ENCODE results near the gene ATG9A. TPM values are rescaled to one million over a fixed set of nuclear protein-coding genes. Genes with fewer than 3 reads are reported as not detected.

The ATG9A gene
- total and polyA plus RNA-seq, 2 of the 8 experiments (the other 6 are each of a cell fraction or from before 2014, with no cell fraction given), result 43.6 to 66.8 TPM

GRCh38 chr2:219209236-219210195, 19.9 kb downstream of the ATG9A start:
- Histone ChIP-seq H3K4me2 (ENCODE audit: insufficient read depth in 1 of 2, low read depth in 2 of 2, low read length in 2 of 2) (no peak overlapping the region), H3K4me3 (ENCODE audit: extremely low read depth in 1 of 4, insufficient read depth in 2 of 4, low read depth in 3 of 4, low read length in 4 of 4) (no peak overlapping the region), H4K8ac (ENCODE audit: extremely low read depth, insufficient read depth, low read length) (no peak overlapping the region), H3K9me3 (ENCODE audit: insufficient read depth in 2 of 2, low read depth in 1 of 2, low read length in 1 of 2) (no peaks in the 10 kb centered on the region), H2AFZ (ENCODE audit: low read length) (no peak overlapping the region), H3K4me1 (replicated peaks in 1 of 4; ENCODE audit: control insufficient read depth in 3 of 4, insufficient read depth in 4 of 4, low read length in 3 of 4) (peaks cover 0 to 6% (median 3%) of the 10 kb centered on the region in 4 experiments; a peak in 5 of 7 replicates), H3K14ac (ENCODE audit: insufficient read length) (no peak overlapping the region), H3K79me1 (ENCODE audit: low read depth, low read length) (no peaks in the 10 kb centered on the region), H2BK20ac (ENCODE audit: low read length) (no peak overlapping the region), H4K91ac (replicated peaks; ENCODE audit: insufficient read length, low read length) (no peak overlapping the region), H3K4ac (replicated peaks; ENCODE audit: insufficient read length, low read depth, low read length) (no peak overlapping the region), H2BK12ac (ENCODE audit: low read depth, low read length) (no peak overlapping the region), H3K23me2 (ENCODE audit: low read depth, low read length) (peaks cover 10% of the 10 kb centered on the region), H4K20me1 (replicated peaks in 1 of 2; ENCODE audit: control insufficient read depth in 1 of 2, insufficient read depth in 2 of 2, low read length in 2 of 2) (peaks cover 0 to 4% of the 10 kb centered on the region in 2 experiments), H3K36me3 (ENCODE audit: control insufficient read depth in 2 of 4, insufficient read depth in 4 of 4, low read length in 3 of 4) (peaks cover 8 to 45% (median 21%) of the 10 kb centered on the region in 4 experiments), H3K56ac (replicated peaks; ENCODE audit: insufficient read length, low read depth, low read length) (no peak overlapping the region), H2BK120ac (replicated peaks; ENCODE audit: low read depth, low read length) (no peak overlapping the region), H3K9ac (replicated peaks in 1 of 4; ENCODE audit: extremely low read depth in 1 of 4, low read depth in 3 of 4, low read length in 3 of 4) (no peak overlapping the region), H2AK5ac (ENCODE audit: low read depth, low read length) (no peak overlapping the region), H2BK5ac (ENCODE audit: low read depth, low read length) (no peak overlapping the region), H3K27ac (ENCODE audit: low read depth, low read length) (no peak overlapping the region), H4K5ac (ENCODE audit: insufficient read length, low read depth, low read length) (no peak overlapping the region), H3K27me3 (replicated peaks in 1 of 4; ENCODE audit: control insufficient read depth in 3 of 4, extremely low read depth in 1 of 4, insufficient read depth in 3 of 4, low read length in 3 of 4) (no peaks in the 10 kb centered on the region), H3K18ac (ENCODE audit: extremely low read depth, low read length) (no peak overlapping the region), H3K23ac (ENCODE audit: insufficient read length) (no peak overlapping the region), H2BK15ac (ENCODE audit: low read length) (no peak overlapping the region), H3K79me2 (ENCODE audit: control insufficient read depth in 1 of 2, insufficient read depth in 2 of 2, low read length in 2 of 2) (no peaks in the 10 kb centered on the region)
- 89% methylated on average over 18 of the region's 18 CpGs; no CpG with 5 or more reads in 1 of the 2 experiments for WGBS, 2 experiments (ENCODE audit: extremely low coverage in 1 of 2, insufficient coverage in 1 of 2, insufficient read length in 1 of 2, insufficient replicate concordance in 2 of 2, low coverage in 1 of 2, low lambda C conversion rate in 2 of 2, missing lambda C conversion rate in 1 of 2)
- CTCF ChIA-PET (ENCODE audit: partially characterized antibody), result interaction anchor here (1.5 kb wide), 1 partner anchor 10 kb away, joined by 3 read pairs; no protein-coding TSS in a partner anchor
- FAIRE-seq (no peak), DNase-seq (ENCODE audit: low read depth in 1 of 2, low spot score in 2 of 2) (no peak)
- POLR2A ChIA-PET (ENCODE audit: partially characterized antibody), result interaction anchor here (0.9 to 6.1 kb wide), 4 partner anchors 9 to 21 kb away, joined by 3 to 101 read pairs (median 4); partner anchors contain the start of genes ABCB6 and ANKZF1
- TF ChIP-seq CBX8 (IDR thresholded peaks at IDR 0.05; ENCODE audit: borderline replicate concordance, low read depth, low read length) (no peak), KDM4A (IDR thresholded peaks at IDR 0.05; ENCODE audit: low read depth, low read length, severe bottlenecking) (no peak), TAF7 (optimal IDR thresholded peaks at IDR 0.05; ENCODE audit: borderline replicate concordance, low read depth, low read length) (no peak), CHD1 (IDR thresholded peaks at IDR 0.05; ENCODE audit: low read depth, low read length) (no peak), ZNF274 (IDR thresholded peaks at IDR 0.05; ENCODE audit: borderline replicate concordance, extremely low read depth, low read length) (no peak), ATF2 (IDR thresholded peaks at IDR 0.05; ENCODE audit: low read length) (no peak), RFX5 (IDR thresholded peaks at IDR 0.05; ENCODE audit: borderline replicate concordance, low read depth, low read length) (no peak), CREB1 (IDR thresholded peaks at IDR 0.05) (no peak), FOSL1 (IDR thresholded peaks at IDR 0.05; ENCODE audit: insufficient read depth, low read depth, low read length) (no peak), JUN (IDR thresholded peaks at IDR 0.05; ENCODE audit: low read depth, low read length) (no peak)
